Measurements from ENCODE around the gene EEF1A1. TPM values are rescaled to one million over a fixed set of nuclear protein-coding genes. Genes with fewer than 3 reads are reported as not detected.

EEF1A1 gene
- total RNA-seq, 1 donor from 2014 or later: 8,216 TPM

DNA sequence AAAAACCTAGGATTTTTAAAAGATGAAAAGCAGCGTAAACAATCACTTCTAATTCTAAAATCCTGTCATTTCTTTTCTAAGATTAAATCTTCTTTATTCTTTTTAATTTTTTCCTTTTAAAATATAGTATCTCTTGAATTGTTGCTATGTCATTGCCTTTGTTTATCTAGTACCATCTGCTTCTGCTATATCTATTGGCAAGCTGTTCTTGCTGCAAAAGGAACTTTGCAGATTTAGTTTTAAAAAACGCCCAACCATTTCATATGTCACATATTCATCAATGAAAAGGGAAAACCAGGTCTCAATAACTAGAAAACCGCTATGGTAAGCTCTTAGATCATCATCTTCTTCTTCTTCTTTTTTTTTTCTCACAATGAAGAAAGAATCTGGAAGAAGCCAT lies 11.5 kb upstream of the EEF1A1 start:
- Histone ChIP-seq H2AFZ (ENCODE audit: low read depth, low read length) (no peak overlapping the region), H3K36me3 (ENCODE audit: insufficient read depth, low read length) (no peaks in the 10 kb centered on the region), H4K20me1 (ENCODE audit: insufficient read depth, low read length) (no peaks in the 10 kb centered on the region), H3K79me2 (ENCODE audit: insufficient read depth, low read length) (no peaks in the 10 kb centered on the region), H3K9ac (ENCODE audit: low read length) (no peak overlapping the region), H3K4me2 (ENCODE audit: low read length) (no peak overlapping the region), H3K4me3 (ENCODE audit: insufficient read depth, low read depth, low read length) (no peak overlapping the region), H3K27ac (ENCODE audit: low read depth, low read length) (no peak overlapping the region), H3K4me1 (ENCODE audit: insufficient read depth, low read length) (no peaks in the 10 kb centered on the region), H3K9me3 (ENCODE audit: insufficient read depth, low read depth, low read length) (no peaks in the 10 kb centered on the region), H3K27me3 (ENCODE audit: insufficient read depth, low read length) (no peaks in the 10 kb centered on the region)
- no peak for TF ChIP-seq EZH2 (IDR thresholded peaks at IDR 0.05; ENCODE audit: insufficient read depth, low read length)
- no peak for TF ChIP-seq CTCF (IDR thresholded peaks at IDR 0.05; ENCODE audit: insufficient read depth, low read depth, low read length)
- no peak overlapping the region for H3K27ac Mint-ChIP-seq (ENCODE audit: unreplicated experiment)
- no peaks in the 10 kb centered on the region for H3K36me3 Mint-ChIP-seq (ENCODE audit: low read depth, unreplicated experiment)
- H3K4me3 Mint-ChIP-seq (ENCODE audit: unreplicated experiment): no peak overlapping the region
- DNase-seq (ENCODE audit: low read depth) (no peak), FAIRE-seq (no peak)
- no peaks in the 10 kb centered on the region for H3K9me3 Mint-ChIP-seq (ENCODE audit: unreplicated experiment)
- no peaks in the 10 kb centered on the region for H3K4me1 Mint-ChIP-seq (ENCODE audit: low read depth, unreplicated experiment)
- H3K27me3 Mint-ChIP-seq (ENCODE audit: low read depth, unreplicated experiment): peaks cover 6% of the 10 kb centered on the region

DNA sequence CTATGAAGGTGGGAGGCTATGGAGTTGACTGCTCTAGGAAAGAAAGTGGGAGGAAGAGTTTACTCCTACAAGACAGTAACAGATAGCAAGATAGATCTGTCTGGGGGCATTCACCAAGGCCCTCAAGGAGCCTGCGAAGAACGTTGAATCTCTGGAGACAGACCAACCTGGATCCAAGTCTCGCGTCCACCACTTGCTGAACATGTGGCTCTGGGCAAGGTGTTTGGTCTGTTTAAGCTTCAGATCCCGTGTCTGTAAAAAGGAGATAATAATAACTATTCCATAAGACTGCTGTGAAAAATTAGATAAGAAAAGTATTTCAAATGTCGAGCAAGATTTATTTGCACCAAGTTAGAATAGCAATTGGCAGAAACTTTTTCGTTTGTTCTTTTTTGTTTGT lies 8.1 kb upstream of the EEF1A1 start:
- H3K79me2 ChIP-seq (ENCODE audit: insufficient read depth, low read length): no peaks in the 10 kb centered on the region
- Mint-ChIP-seq H3K4me3 (ENCODE audit: unreplicated experiment) (no peak overlapping the region), H3K9me3 (ENCODE audit: unreplicated experiment) (no peaks in the 10 kb centered on the region), H3K27me3 (ENCODE audit: low read depth, unreplicated experiment) (peaks cover 6% of the 10 kb centered on the region), H3K4me1 (ENCODE audit: low read depth, unreplicated experiment) (no peaks in the 10 kb centered on the region), H3K27ac (ENCODE audit: unreplicated experiment) (no peak overlapping the region), H3K36me3 (ENCODE audit: low read depth, unreplicated experiment) (no peaks in the 10 kb centered on the region)
- FAIRE-seq (no peak), DNase-seq (ENCODE audit: low read depth) (no peak)
- H2AFZ ChIP-seq (ENCODE audit: low read depth, low read length): no peak overlapping the region
- no peaks in the 10 kb centered on the region for H3K36me3 ChIP-seq (ENCODE audit: insufficient read depth, low read length)
- no peak overlapping the region for H3K27ac ChIP-seq (ENCODE audit: low read depth, low read length)
- H3K9me3 ChIP-seq (ENCODE audit: insufficient read depth, low read depth, low read length): no peaks in the 10 kb centered on the region
- TF ChIP-seq CTCF (IDR thresholded peaks at IDR 0.05; ENCODE audit: insufficient read depth, low read depth, low read length): no peak
- no peak for TF ChIP-seq EZH2 (IDR thresholded peaks at IDR 0.05; ENCODE audit: insufficient read depth, low read length)
- H4K20me1 ChIP-seq (ENCODE audit: insufficient read depth, low read length): no peaks in the 10 kb centered on the region
- no peak overlapping the region for H3K9ac ChIP-seq (ENCODE audit: low read length)
- no peak overlapping the region for H3K4me3 ChIP-seq (ENCODE audit: insufficient read depth, low read depth, low read length)
- peaks cover 11% of the 10 kb centered on the region for H3K4me1 ChIP-seq (ENCODE audit: insufficient read depth, low read length)
- no peaks in the 10 kb centered on the region for H3K27me3 ChIP-seq (ENCODE audit: insufficient read depth, low read length)
- no peak overlapping the region for H3K4me2 ChIP-seq (ENCODE audit: low read length)

DNA sequence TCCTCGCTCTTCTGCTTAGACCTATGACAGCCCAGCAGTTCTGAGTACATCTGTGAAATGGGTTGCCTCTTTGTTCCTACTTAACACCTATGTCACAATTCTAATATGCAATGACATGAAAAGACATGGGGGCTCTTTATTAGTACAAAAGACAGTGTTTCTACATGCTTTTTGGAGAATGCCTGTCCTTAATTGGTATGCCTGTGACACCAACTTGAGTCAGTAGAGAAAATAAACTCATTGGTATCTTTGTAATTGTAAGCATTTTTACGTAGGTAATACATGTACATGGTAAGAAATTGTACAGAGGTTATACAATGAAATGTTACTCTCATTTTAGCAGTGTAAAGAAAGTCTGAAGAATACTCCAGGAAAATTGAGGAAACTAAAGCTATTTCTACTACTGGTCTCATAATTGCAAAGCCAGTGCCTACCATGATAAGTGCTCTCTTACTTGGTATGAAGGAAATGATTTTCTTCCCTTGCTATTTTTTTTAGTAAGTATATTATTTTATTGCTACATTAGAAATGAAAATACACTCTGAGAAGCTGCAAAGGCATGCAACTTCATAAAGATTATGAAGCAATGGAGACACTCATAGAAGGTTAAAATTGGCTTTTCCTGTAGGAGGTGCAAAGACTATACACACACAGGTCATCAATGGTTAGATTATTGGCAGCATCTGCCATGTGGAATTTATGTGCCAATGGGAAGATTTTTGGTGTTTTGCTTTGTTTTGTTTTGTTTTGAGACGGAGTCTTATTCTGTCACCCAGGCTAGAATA lies 4.9 kb upstream of the EEF1A1 start:
- Histone ChIP-seq H3K4me1 (ENCODE audit: insufficient read depth, low read length) (peaks cover 24% of the 10 kb centered on the region), H3K27me3 (ENCODE audit: insufficient read depth, low read length) (no peaks in the 10 kb centered on the region), H2AFZ (ENCODE audit: low read depth, low read length) (no peak overlapping the region), H3K36me3 (ENCODE audit: insufficient read depth, low read length) (no peaks in the 10 kb centered on the region), H3K4me2 (ENCODE audit: low read length) (no peak overlapping the region), H3K4me3 (ENCODE audit: insufficient read depth, low read depth, low read length) (no peak overlapping the region), H3K9me3 (ENCODE audit: insufficient read depth, low read depth, low read length) (no peaks in the 10 kb centered on the region), H3K79me2 (ENCODE audit: insufficient read depth, low read length) (peaks cover 2% of the 10 kb centered on the region), H3K9ac (ENCODE audit: low read length) (no peak overlapping the region), H4K20me1 (ENCODE audit: insufficient read depth, low read length) (no peaks in the 10 kb centered on the region), H3K27ac (ENCODE audit: low read depth, low read length) (no peak overlapping the region)
- H3K27ac Mint-ChIP-seq (ENCODE audit: unreplicated experiment): no peak overlapping the region
- FAIRE-seq (no peak), DNase-seq (ENCODE audit: low read depth) (no peak)
- TF ChIP-seq CTCF (IDR thresholded peaks at IDR 0.05; ENCODE audit: insufficient read depth, low read depth, low read length) (no peak), EZH2 (IDR thresholded peaks at IDR 0.05; ENCODE audit: insufficient read depth, low read length) (no peak)
- H3K9me3 Mint-ChIP-seq (ENCODE audit: unreplicated experiment): no peaks in the 10 kb centered on the region
- no peak overlapping the region for H3K4me3 Mint-ChIP-seq (ENCODE audit: unreplicated experiment)
- H3K27me3 Mint-ChIP-seq (ENCODE audit: low read depth, unreplicated experiment): peaks cover 6% of the 10 kb centered on the region
- H3K36me3 Mint-ChIP-seq (ENCODE audit: low read depth, unreplicated experiment): peaks cover 3% of the 10 kb centered on the region
- peaks cover 4% of the 10 kb centered on the region for H3K4me1 Mint-ChIP-seq (ENCODE audit: low read depth, unreplicated experiment)
